ENCODE data around the gene MBOAT1.

The MBOAT1 gene

GRCh38 chr6:20230401-20231119 is 18.3 kb upstream of the MBOAT1 start:
- no peaks in the 10 kb centered on the region for H3K27me3 ChIP-seq (ENCODE audit: control insufficient read depth, insufficient read depth, low read length)
- no peaks in the 10 kb centered on the region for H3K4me1 ChIP-seq (ENCODE audit: control insufficient read depth, insufficient read depth, low read length)
- no peak overlapping the region for H3K9ac ChIP-seq (ENCODE audit: low read depth, low read length)
- H3K9me3 ChIP-seq (ENCODE audit: control insufficient read depth, insufficient read depth, low read length), result no peaks in the 10 kb centered on the region
- H3K36me3 ChIP-seq (ENCODE audit: control insufficient read depth, insufficient read depth, low read length), result no peaks in the 10 kb centered on the region
- no peak overlapping the region for H3K4me3 ChIP-seq (ENCODE audit: low read depth, low read length)

- H3K9me3 ChIP-seq (ENCODE audit: control insufficient read depth, insufficient read depth, low read length), result no peaks in the 10 kb centered on the region
- H3K4me3 ChIP-seq (ENCODE audit: low read depth, low read length), result no peak overlapping the region
- no peak overlapping the region for H3K9ac ChIP-seq (ENCODE audit: low read depth, low read length)
- H3K27me3 ChIP-seq (ENCODE audit: control insufficient read depth, insufficient read depth, low read length), result no peaks in the 10 kb centered on the region
- H3K4me1 ChIP-seq (ENCODE audit: control insufficient read depth, insufficient read depth, low read length), result no peaks in the 10 kb centered on the region
- H3K36me3 ChIP-seq (ENCODE audit: control insufficient read depth, insufficient read depth, low read length), result no peaks in the 10 kb centered on the region
Observed at GRCh38 chr6:20229881-20230280, 17.6 kb upstream of the MBOAT1 start.

GRCh38 chr6:20227350-20227749 is 15.1 kb upstream of the MBOAT1 start:
- Histone ChIP-seq H3K4me3 (ENCODE audit: low read depth, low read length) (no peak overlapping the region), H3K9me3 (ENCODE audit: control insufficient read depth, insufficient read depth, low read length) (no peaks in the 10 kb centered on the region), H3K9ac (ENCODE audit: low read depth, low read length) (no peak overlapping the region), H3K27me3 (ENCODE audit: control insufficient read depth, insufficient read depth, low read length) (no peaks in the 10 kb centered on the region), H3K36me3 (ENCODE audit: control insufficient read depth, insufficient read depth, low read length) (no peaks in the 10 kb centered on the region), H3K4me1 (ENCODE audit: control insufficient read depth, insufficient read depth, low read length) (peaks cover 2% of the 10 kb centered on the region)

GRCh38 chr6:20223141-20223540 is 10.9 kb upstream of the MBOAT1 start:
- Histone ChIP-seq H3K4me3 (ENCODE audit: low read depth, low read length) (no peak overlapping the region), H3K27me3 (ENCODE audit: control insufficient read depth, insufficient read depth, low read length) (no peaks in the 10 kb centered on the region), H3K36me3 (ENCODE audit: control insufficient read depth, insufficient read depth, low read length) (no peaks in the 10 kb centered on the region), H3K9ac (ENCODE audit: low read depth, low read length) (no peak overlapping the region), H3K9me3 (ENCODE audit: control insufficient read depth, insufficient read depth, low read length) (no peaks in the 10 kb centered on the region), H3K4me1 (ENCODE audit: control insufficient read depth, insufficient read depth, low read length) (peaks cover 2% of the 10 kb centered on the region)

GRCh38 chr6:20221421-20221820 is 9.2 kb upstream of the MBOAT1 start:
- H3K4me1 ChIP-seq (ENCODE audit: control insufficient read depth, insufficient read depth, low read length), result peaks cover 2% of the 10 kb centered on the region
- no peak overlapping the region for H3K9ac ChIP-seq (ENCODE audit: low read depth, low read length)
- no peaks in the 10 kb centered on the region for H3K27me3 ChIP-seq (ENCODE audit: control insufficient read depth, insufficient read depth, low read length)
- no peaks in the 10 kb centered on the region for H3K36me3 ChIP-seq (ENCODE audit: control insufficient read depth, insufficient read depth, low read length)
- H3K4me3 ChIP-seq (ENCODE audit: low read depth, low read length), result no peak overlapping the region
- no peaks in the 10 kb centered on the region for H3K9me3 ChIP-seq (ENCODE audit: control insufficient read depth, insufficient read depth, low read length)

- no peaks in the 10 kb centered on the region for H3K9me3 ChIP-seq (ENCODE audit: control insufficient read depth, insufficient read depth, low read length)
- H3K4me1 ChIP-seq (ENCODE audit: control insufficient read depth, insufficient read depth, low read length), result peaks cover 2% of the 10 kb centered on the region
- no peaks in the 10 kb centered on the region for H3K36me3 ChIP-seq (ENCODE audit: control insufficient read depth, insufficient read depth, low read length)
- no peaks in the 10 kb centered on the region for H3K27me3 ChIP-seq (ENCODE audit: control insufficient read depth, insufficient read depth, low read length)
- no peak overlapping the region for H3K9ac ChIP-seq (ENCODE audit: low read depth, low read length)
- H3K4me3 ChIP-seq (ENCODE audit: low read depth, low read length), result no peak overlapping the region
Observed at GRCh38 chr6:20220359-20220758, 8.1 kb upstream of the MBOAT1 start.

- Histone ChIP-seq H3K27me3 (ENCODE audit: control insufficient read depth, insufficient read depth, low read length) (peaks cover 3% of the 10 kb centered on the region), H3K4me1 (ENCODE audit: control insufficient read depth, insufficient read depth, low read length) (peaks cover 7% of the 10 kb centered on the region), H3K9ac (ENCODE audit: low read depth, low read length) (no peak overlapping the region), H3K36me3 (ENCODE audit: control insufficient read depth, insufficient read depth, low read length) (no peaks in the 10 kb centered on the region), H3K9me3 (ENCODE audit: control insufficient read depth, insufficient read depth, low read length) (no peaks in the 10 kb centered on the region), H3K4me3 (ENCODE audit: low read depth, low read length) (no peak overlapping the region)
Observed at GRCh38 chr6:20217891-20218290, 5.6 kb upstream of the MBOAT1 start.

- H3K4me3 ChIP-seq (ENCODE audit: low read depth, low read length), result no peak overlapping the region
- H3K36me3 ChIP-seq (ENCODE audit: control insufficient read depth, insufficient read depth, low read length), result no peaks in the 10 kb centered on the region
- peaks cover 7% of the 10 kb centered on the region for H3K4me1 ChIP-seq (ENCODE audit: control insufficient read depth, insufficient read depth, low read length)
- no peaks in the 10 kb centered on the region for H3K9me3 ChIP-seq (ENCODE audit: control insufficient read depth, insufficient read depth, low read length)
- H3K27me3 ChIP-seq (ENCODE audit: control insufficient read depth, insufficient read depth, low read length), result peaks cover 3% of the 10 kb centered on the region
- no peak overlapping the region for H3K9ac ChIP-seq (ENCODE audit: low read depth, low read length)
Observed at GRCh38 chr6:20217324-20217855, 5.1 kb upstream of the MBOAT1 start.

GRCh38 chr6:20215310-20215709 is 3.0 kb upstream of the MBOAT1 start:
- Histone ChIP-seq H3K4me1 (ENCODE audit: control insufficient read depth, insufficient read depth, low read length) (peaks cover 10% of the 10 kb centered on the region), H3K9ac (ENCODE audit: low read depth, low read length) (no peak overlapping the region), H3K9me3 (ENCODE audit: control insufficient read depth, insufficient read depth, low read length) (no peaks in the 10 kb centered on the region), H3K36me3 (ENCODE audit: control insufficient read depth, insufficient read depth, low read length) (no peaks in the 10 kb centered on the region), H3K27me3 (ENCODE audit: control insufficient read depth, insufficient read depth, low read length) (peaks cover 3% of the 10 kb centered on the region), H3K4me3 (ENCODE audit: low read depth, low read length) (no peak overlapping the region)

GRCh38 chr6:20213271-20213798 is 1.1 kb upstream of the MBOAT1 start:
- Histone ChIP-seq H3K36me3 (ENCODE audit: control insufficient read depth, insufficient read depth, low read length) (no peaks in the 10 kb centered on the region), H3K9ac (ENCODE audit: low read depth, low read length) (no peak overlapping the region), H3K4me1 (ENCODE audit: control insufficient read depth, insufficient read depth, low read length) (peaks cover 16% of the 10 kb centered on the region), H3K27me3 (ENCODE audit: control insufficient read depth, insufficient read depth, low read length) (peaks cover 3% of the 10 kb centered on the region), H3K4me3 (ENCODE audit: low read depth, low read length) (peak overlapping the region; percentile 88), H3K9me3 (ENCODE audit: control insufficient read depth, insufficient read depth, low read length) (no peaks in the 10 kb centered on the region)

- no peaks in the 10 kb centered on the region for H3K36me3 ChIP-seq (ENCODE audit: control insufficient read depth, insufficient read depth, low read length)
- peak overlapping the region; percentile 61 for H3K9ac ChIP-seq (ENCODE audit: low read depth, low read length)
- H3K4me3 ChIP-seq (ENCODE audit: low read depth, low read length), result peak overlapping the region; percentile 88
- peaks cover 3% of the 10 kb centered on the region for H3K27me3 ChIP-seq (ENCODE audit: control insufficient read depth, insufficient read depth, low read length)
- peaks cover 19% of the 10 kb centered on the region for H3K4me1 ChIP-seq (ENCODE audit: control insufficient read depth, insufficient read depth, low read length)
- H3K9me3 ChIP-seq (ENCODE audit: control insufficient read depth, insufficient read depth, low read length), result no peaks in the 10 kb centered on the region
Observed at GRCh38 chr6:20211941-20212391, 303 bp downstream of the MBOAT1 start.

All from iPS-15b (cell line).